ENCODE measurements around the gene CRKL.

- no peak for TF ChIP-seq CTCF (IDR thresholded peaks at IDR 0.05)
- no peak for TF ChIP-seq POLR2AphosphoS5 (IDR thresholded peaks at IDR 0.05)
- TF ChIP-seq POLR2A (IDR thresholded peaks at IDR 0.05) = no peak
These were observed 39.3 kb downstream of the CRKL start for GRCh38 chr22:20956258-20957101.
